ENCODE data around the gene SPATC1L. TPM values are rescaled to one million over a fixed set of nuclear protein-coding genes. Genes with fewer than 3 reads are reported as not detected.

Gene SPATC1L
- total RNA-seq, 1 donor from 2014 or later: 12.0 TPM

- Mint-ChIP-seq H3K36me3 (ENCODE audit: low read depth) (no peaks in the 10 kb centered on the region), H3K9me3 (no peaks in the 10 kb centered on the region), H3K27me3 (no peaks in the 10 kb centered on the region), H3K4me1 (no peaks in the 10 kb centered on the region), H3K27ac (no peak overlapping the region), H3K4me3 (no peak overlapping the region)
- intact Hi-C loops (cut with micrococcal nuclease): no loop called here
- DNase-seq: no peak
Observed at GRCh38 chr21:46129846-46130651, 54.2 kb downstream of the SPATC1L start.

GRCh38 chr21:46128933-46129571 is 55.2 kb downstream of the SPATC1L start:
- H3K4me1 Mint-ChIP-seq: no peaks in the 10 kb centered on the region
- no peaks in the 10 kb centered on the region for H3K9me3 Mint-ChIP-seq
- no peak for DNase-seq
- no peaks in the 10 kb centered on the region for H3K36me3 Mint-ChIP-seq (ENCODE audit: low read depth)
- no peaks in the 10 kb centered on the region for H3K27me3 Mint-ChIP-seq
- intact Hi-C loops (cut with micrococcal nuclease): no loop called here
- no peak overlapping the region for H3K27ac Mint-ChIP-seq
- H3K4me3 Mint-ChIP-seq: no peak overlapping the region

- no peaks in the 10 kb centered on the region for H3K9me3 Mint-ChIP-seq
- H3K4me3 Mint-ChIP-seq: no peak overlapping the region
- intact Hi-C loops (cut with micrococcal nuclease): no loop called here
- H3K27ac Mint-ChIP-seq: no peak overlapping the region
- H3K36me3 Mint-ChIP-seq (ENCODE audit: low read depth): no peaks in the 10 kb centered on the region
- H3K27me3 Mint-ChIP-seq: no peaks in the 10 kb centered on the region
- no peak for DNase-seq
- no peaks in the 10 kb centered on the region for H3K4me1 Mint-ChIP-seq
Observed at GRCh38 chr21:46128106-46128932, 55.9 kb downstream of the SPATC1L start.

- H3K4me3 Mint-ChIP-seq: no peak overlapping the region
- H3K4me1 Mint-ChIP-seq: no peaks in the 10 kb centered on the region
- H3K27ac Mint-ChIP-seq: no peak overlapping the region
- no peaks in the 10 kb centered on the region for H3K9me3 Mint-ChIP-seq
- no peaks in the 10 kb centered on the region for H3K27me3 Mint-ChIP-seq
- no peak for DNase-seq
- intact Hi-C loops (cut with micrococcal nuclease): no loop called here
- no peaks in the 10 kb centered on the region for H3K36me3 Mint-ChIP-seq (ENCODE audit: low read depth)
Observed at GRCh38 chr21:46127239-46128105, 56.8 kb downstream of the SPATC1L start.

- Mint-ChIP-seq H3K36me3 (ENCODE audit: low read depth) (no peaks in the 10 kb centered on the region), H3K27me3 (no peaks in the 10 kb centered on the region), H3K27ac (no peak overlapping the region), H3K9me3 (no peaks in the 10 kb centered on the region), H3K4me3 (no peak overlapping the region), H3K4me1 (no peaks in the 10 kb centered on the region)
- intact Hi-C loops (cut with micrococcal nuclease): no loop called here
- no peak for DNase-seq
Observed at GRCh38 chr21:46126309-46127238, 57.7 kb downstream of the SPATC1L start.

GRCh38 chr21:46125846-46126301 is 58.4 kb downstream of the SPATC1L start:
- Mint-ChIP-seq H3K27me3 (no peaks in the 10 kb centered on the region), H3K36me3 (ENCODE audit: low read depth) (no peaks in the 10 kb centered on the region), H3K4me1 (no peaks in the 10 kb centered on the region), H3K27ac (no peak overlapping the region), H3K4me3 (no peak overlapping the region), H3K9me3 (no peaks in the 10 kb centered on the region)
- intact Hi-C loops (cut with micrococcal nuclease): no loop called here
- no peak for DNase-seq

- Mint-ChIP-seq H3K27me3 (no peaks in the 10 kb centered on the region), H3K27ac (no peak overlapping the region), H3K9me3 (no peaks in the 10 kb centered on the region), H3K36me3 (ENCODE audit: low read depth) (no peaks in the 10 kb centered on the region), H3K4me1 (no peaks in the 10 kb centered on the region), H3K4me3 (no peak overlapping the region)
- intact Hi-C loops (cut with micrococcal nuclease): no loop called here
- no peak for DNase-seq
Observed at GRCh38 chr21:46124926-46125845, 59.1 kb downstream of the SPATC1L start.

- Mint-ChIP-seq H3K36me3 (ENCODE audit: low read depth) (no peaks in the 10 kb centered on the region), H3K9me3 (no peaks in the 10 kb centered on the region), H3K27ac (no peak overlapping the region), H3K4me3 (no peak overlapping the region), H3K27me3 (no peaks in the 10 kb centered on the region), H3K4me1 (no peaks in the 10 kb centered on the region)
- intact Hi-C loops (cut with micrococcal nuclease): no loop called here
- DNase-seq: no peak
Observed at GRCh38 chr21:46124083-46124925, 60.0 kb downstream of the SPATC1L start.

GRCh38 chr21:46122758-46123683 is 61.2 kb downstream of the SPATC1L start:
- DNase-seq: no peak
- Mint-ChIP-seq H3K27me3 (no peaks in the 10 kb centered on the region), H3K36me3 (ENCODE audit: low read depth) (no peaks in the 10 kb centered on the region), H3K4me3 (no peak overlapping the region), H3K9me3 (no peaks in the 10 kb centered on the region), H3K27ac (no peak overlapping the region), H3K4me1 (no peaks in the 10 kb centered on the region)
- intact Hi-C loops (cut with micrococcal nuclease): no loop called here

GRCh38 chr21:46122237-46122671 is 62.0 kb downstream of the SPATC1L start:
- H3K27me3 Mint-ChIP-seq: no peaks in the 10 kb centered on the region
- H3K36me3 Mint-ChIP-seq (ENCODE audit: low read depth): no peaks in the 10 kb centered on the region
- no peak overlapping the region for H3K27ac Mint-ChIP-seq
- H3K4me3 Mint-ChIP-seq: no peak overlapping the region
- intact Hi-C loops (cut with micrococcal nuclease): no loop called here
- H3K9me3 Mint-ChIP-seq: no peaks in the 10 kb centered on the region
- no peak for DNase-seq
- H3K4me1 Mint-ChIP-seq: no peaks in the 10 kb centered on the region
